NCI-H2171 (cell line): Measurements from ENCODE around the gene KLHL8.

ENCODE experiments used
- DNase-seq: peaks from one replicate; lab custom pipeline; 2025; lab: John Stamatoyannopoulos, UW

The KLHL8 gene

GRCh38 chr4:87220094-87220822, at the start of gene KLHL8:
Gene KLHL8 (minus strand): TSS chr4:87220618. CDS start chr4:87195539, 25,079 bp downstream.
- peak; percentile 67 for DNase-seq

- peak; percentile 0 for DNase-seq
These were observed 49.7 kb upstream of the KLHL8 start for GRCh38 chr4:87270144-87270543.

- DNase-seq = no peak
These were observed 48.0 kb upstream of the KLHL8 start for GRCh38 chr4:87268411-87268810.

- DNase-seq = no peak
These were observed 46.6 kb upstream of the KLHL8 start for GRCh38 chr4:87266986-87267385.

- DNase-seq = no peak
These were observed 42.5 kb upstream of the KLHL8 start for GRCh38 chr4:87262886-87263285.

- no peak for DNase-seq
These were observed 40.1 kb upstream of the KLHL8 start for GRCh38 chr4:87260477-87260876.

- no peak for DNase-seq
These were observed 38.3 kb upstream of the KLHL8 start for GRCh38 chr4:87258677-87259076.

GRCh38 chr4:87257523-87257922, 37.1 kb upstream of the KLHL8 start:
- no peak for DNase-seq

GRCh38 chr4:87255755-87256154, 35.3 kb upstream of the KLHL8 start:
- no peak for DNase-seq

GRCh38 chr4:87251106-87251505, 30.7 kb upstream of the KLHL8 start:
- DNase-seq = no peak

GRCh38 chr4:87250294-87250693, 29.9 kb upstream of the KLHL8 start:
- no peak for DNase-seq

GRCh38 chr4:87249332-87250019, 29.1 kb upstream of the KLHL8 start:
- no peak for DNase-seq

GRCh38 chr4:87243426-87244053, 23.1 kb upstream of the KLHL8 start:
- no peak for DNase-seq

GRCh38 chr4:87241336-87241735, 20.9 kb upstream of the KLHL8 start:
- no peak for DNase-seq

- DNase-seq = peak; percentile 1
These were observed 19.9 kb upstream of the KLHL8 start for GRCh38 chr4:87240341-87240740.

GRCh38 chr4:87239821-87240220, 19.4 kb upstream of the KLHL8 start:
- DNase-seq = no peak

- DNase-seq = no peak
These were observed 18.8 kb upstream of the KLHL8 start for GRCh38 chr4:87239194-87239593.

GRCh38 chr4:87236861-87237260, 16.4 kb upstream of the KLHL8 start:
- no peak for DNase-seq

GRCh38 chr4:87235020-87235671, 14.7 kb upstream of the KLHL8 start:
- DNase-seq = no peak

GRCh38 chr4:87232216-87232615, 11.8 kb upstream of the KLHL8 start:
- DNase-seq = no peak

GRCh38 chr4:87230806-87231205, 10.4 kb upstream of the KLHL8 start:
- no peak for DNase-seq

- no peak for DNase-seq
These were observed 9.6 kb upstream of the KLHL8 start for GRCh38 chr4:87229979-87230378.
